Measurements from ENCODE around the gene WNK4.

Gene WNK4

GRCh38 chr17:42797067-42798007 is 16.9 kb downstream of the WNK4 start:
- DNase-seq (ENCODE audit: low read depth): peak; percentile 47
- H3K4me3 ChIP-seq (ENCODE audit: low read length): peak overlapping the region; percentile 85
- TF ChIP-seq CTCF (IDR thresholded peaks at IDR 0.05; ENCODE audit: insufficient read depth, low read depth, low read length, missing control alignments): no peak

DNA sequence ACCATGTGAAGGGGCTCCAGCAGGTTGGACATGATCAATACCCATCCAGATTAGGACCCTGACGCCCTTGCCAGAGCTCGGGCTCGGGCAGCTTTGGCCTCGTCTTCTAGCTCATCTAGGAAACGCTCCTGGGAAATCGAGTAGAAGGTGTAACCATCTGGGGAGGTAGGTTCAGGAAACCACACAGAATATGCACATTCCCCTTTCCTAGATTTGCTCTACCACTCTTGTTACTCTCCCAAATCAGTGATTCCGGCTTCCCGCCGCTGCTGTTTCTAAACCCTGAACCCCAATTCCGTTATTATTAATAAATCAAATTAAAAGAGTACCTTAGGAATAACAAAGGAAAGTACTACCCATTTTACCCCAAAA is 17.6 kb downstream of the WNK4 start:
- no peak for DNase-seq (ENCODE audit: low read depth)
- TF ChIP-seq CTCF (IDR thresholded peaks at IDR 0.05; ENCODE audit: insufficient read depth, low read depth, low read length, missing control alignments): no peak
- H3K4me3 ChIP-seq (ENCODE audit: low read length): peak overlapping the region; percentile 85

DNA sequence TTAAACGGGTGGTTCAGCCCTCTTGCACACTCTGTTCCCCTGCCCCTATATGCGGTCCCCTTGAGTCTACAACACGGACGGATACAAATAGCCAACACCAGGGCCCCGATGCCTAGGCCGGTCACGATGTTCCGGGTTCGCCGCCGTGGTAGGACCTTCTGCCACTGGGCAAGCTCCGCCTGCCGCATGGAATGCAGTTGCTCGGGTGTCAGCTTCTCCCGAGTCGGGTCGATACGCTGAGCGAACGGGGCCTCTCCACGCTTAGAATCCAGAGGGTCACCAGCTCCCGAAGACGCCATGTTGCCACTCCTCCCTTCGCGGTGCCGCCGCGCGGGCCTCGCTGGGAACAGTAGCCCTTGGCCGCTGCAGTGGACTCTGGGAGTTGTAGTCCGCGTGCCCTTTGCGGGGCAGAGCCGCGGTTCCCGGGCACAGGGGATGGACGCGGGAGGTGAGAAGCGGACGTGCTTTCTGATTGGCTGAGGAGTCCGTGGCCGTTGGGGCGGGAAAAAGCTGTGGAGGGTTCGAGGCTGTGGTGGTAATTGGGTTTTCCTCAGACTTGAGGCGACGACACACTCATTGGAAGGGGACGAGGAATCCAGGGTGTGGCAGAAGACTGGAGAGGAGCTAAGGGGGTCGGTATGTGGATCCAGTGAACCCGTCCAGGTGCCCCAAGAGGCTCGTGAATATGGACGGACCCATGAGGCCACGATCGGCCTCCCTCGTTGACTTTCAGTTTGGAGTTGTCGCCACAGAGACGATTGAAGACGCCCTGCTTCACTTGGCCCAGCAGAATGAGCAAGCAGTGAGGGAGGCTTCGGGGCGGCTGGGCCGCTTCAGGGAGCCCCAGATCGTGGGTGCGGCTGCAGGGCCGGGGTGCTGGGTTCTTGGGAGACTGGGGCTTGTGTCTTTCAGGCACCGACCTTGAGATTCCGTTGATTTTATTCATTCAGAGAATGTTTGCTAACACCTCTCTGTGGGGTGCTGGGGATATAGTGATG is 18.3 kb downstream of the WNK4 start, which contains the start of the genes CNTD1 and COA3:
CNTD1 (plus strand) TSS at position 479 of the 998 bp plus-strand sequence; CDS start at position 686, 207 bp downstream.
COA3 (minus strand) TSS at position 322 of the 998 bp plus-strand sequence; CDS start at position 299, 23 bp downstream.
- TF ChIP-seq CTCF (IDR thresholded peaks at IDR 0.05; ENCODE audit: insufficient read depth, low read depth, low read length, missing control alignments): no peak
- DNase-seq (ENCODE audit: low read depth): peak; percentile 83
- peak within 1 kb of the TSS; percentile 85 for H3K4me3 ChIP-seq (ENCODE audit: low read length)

DNA sequence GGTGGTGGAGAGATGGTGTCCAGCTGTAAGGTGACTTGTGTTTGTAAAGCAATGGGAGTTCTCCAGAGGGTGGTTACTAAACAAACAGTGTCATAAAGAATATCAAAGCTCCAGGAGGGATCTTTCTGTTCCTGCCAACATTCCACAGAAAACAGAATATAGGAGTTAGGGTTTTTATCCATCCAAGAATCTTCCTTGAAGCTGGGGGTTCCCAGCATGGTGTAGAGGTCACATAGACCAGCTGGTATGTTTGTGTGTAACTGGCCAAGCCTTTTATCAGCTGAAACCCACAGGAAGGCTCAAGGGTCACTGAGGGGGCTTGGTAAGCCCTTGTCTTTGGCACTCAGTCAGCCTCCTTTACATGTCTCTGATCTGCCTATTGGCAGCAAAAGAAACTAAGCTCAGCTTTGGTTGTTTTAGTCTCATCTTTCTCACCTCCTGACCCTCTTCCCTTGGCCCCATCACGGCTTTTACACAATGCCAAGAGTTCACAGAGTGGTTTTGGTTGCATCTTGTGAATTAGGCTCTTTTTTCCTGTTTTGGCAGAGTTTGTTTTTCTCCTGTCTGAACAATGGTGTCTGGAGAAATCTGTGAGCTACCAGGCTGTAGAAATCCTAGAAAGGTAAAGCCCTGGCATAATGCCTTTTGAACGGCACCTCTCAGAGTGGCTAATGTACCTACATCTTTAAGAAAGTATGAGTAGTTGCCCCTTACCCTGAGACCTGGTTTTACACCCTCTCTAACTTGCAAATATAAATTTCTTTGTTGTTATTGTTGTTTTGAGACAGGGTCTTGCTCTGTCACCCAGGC is 22.9 kb downstream of the WNK4 start:
- DNase-seq (ENCODE audit: low read depth): no peak
- no peak overlapping the region for H3K4me3 ChIP-seq (ENCODE audit: low read length)
- no peak for TF ChIP-seq CTCF (IDR thresholded peaks at IDR 0.05; ENCODE audit: insufficient read depth, low read depth, low read length, missing control alignments)

- no peak overlapping the region for H3K4me3 ChIP-seq (ENCODE audit: low read length)
- no peak for DNase-seq (ENCODE audit: low read depth)
- no peak for TF ChIP-seq CTCF (IDR thresholded peaks at IDR 0.05; ENCODE audit: insufficient read depth, low read depth, low read length, missing control alignments)
These were observed 24.5 kb downstream of the WNK4 start for GRCh38 chr17:42804918-42805367.

- no peak for TF ChIP-seq CTCF (IDR thresholded peaks at IDR 0.05; ENCODE audit: insufficient read depth, low read depth, low read length, missing control alignments)
These were observed 25.8 kb downstream of the WNK4 start for GRCh38 chr17:42806249-42806648.

More at GRCh38 chr17:42806249-42806648, 25.8 kb downstream of the WNK4 start:
- DNase-seq (ENCODE audit: low read depth): no peak
- no peak overlapping the region for H3K4me3 ChIP-seq (ENCODE audit: low read length)

Measured in epithelial cell of esophagus (primary cell).